Measurements from ENCODE around the gene DNHD1.
A peak's percentile ranks its signal among the peaks of the same experiment; 100 is the strongest.

Gene DNHD1

GRCh38 chr11:6596239-6596877, 99.3 kb downstream of the DNHD1 start:
- DNase-seq = no peak

GRCh38 chr11:6598555-6598954, 101.5 kb downstream of the DNHD1 start:
- no peak for DNase-seq

- DNase-seq = no peak
Observed at GRCh38 chr11:6599449-6599848, 102.4 kb downstream of the DNHD1 start.

DNA sequence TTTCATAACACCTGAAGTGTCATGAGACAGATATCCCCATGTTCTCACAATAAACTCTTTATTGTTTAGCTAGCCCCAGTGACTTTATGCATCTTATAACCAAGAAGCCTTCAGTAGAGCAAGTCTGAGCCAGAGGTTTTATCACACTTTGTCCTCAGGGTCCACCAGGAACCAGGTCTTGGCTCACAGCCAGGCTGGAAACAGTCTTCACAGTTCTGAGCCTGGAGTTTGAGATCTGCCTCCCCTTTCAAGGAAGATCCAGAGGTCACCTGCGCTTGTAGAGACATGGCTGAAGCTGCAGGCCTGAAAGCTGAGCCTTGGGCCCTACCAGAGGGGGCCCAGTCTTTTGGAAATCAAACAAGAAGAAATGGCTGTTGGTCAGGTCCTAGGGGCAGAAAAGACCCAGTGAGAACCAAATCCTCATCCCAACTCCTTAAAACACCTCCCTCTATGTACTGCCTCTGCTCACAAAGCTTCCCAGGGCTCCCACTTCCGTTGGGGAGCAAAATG, 102.9 kb downstream of the DNHD1 start:
- no peak for DNase-seq

- no peak for DNase-seq
Observed at GRCh38 chr11:6601041-6601461, 104.0 kb downstream of the DNHD1 start.

GRCh38 chr11:6602096-6602940, 105.2 kb downstream of the DNHD1 start:
- peak; percentile 50 for DNase-seq

- DNase-seq = peak; percentile 93
Observed at GRCh38 chr11:6603287-6604080, 106.4 kb downstream of the DNHD1 start, which contains the start of the genes ILK and RRP8. Gene ILK (plus strand): TSS chr11:6603774. CDS start chr11:6604272, 498 bp downstream. Gene RRP8 (minus strand): TSS chr11:6603616. CDS start chr11:6603502, 114 bp downstream.

DNA sequence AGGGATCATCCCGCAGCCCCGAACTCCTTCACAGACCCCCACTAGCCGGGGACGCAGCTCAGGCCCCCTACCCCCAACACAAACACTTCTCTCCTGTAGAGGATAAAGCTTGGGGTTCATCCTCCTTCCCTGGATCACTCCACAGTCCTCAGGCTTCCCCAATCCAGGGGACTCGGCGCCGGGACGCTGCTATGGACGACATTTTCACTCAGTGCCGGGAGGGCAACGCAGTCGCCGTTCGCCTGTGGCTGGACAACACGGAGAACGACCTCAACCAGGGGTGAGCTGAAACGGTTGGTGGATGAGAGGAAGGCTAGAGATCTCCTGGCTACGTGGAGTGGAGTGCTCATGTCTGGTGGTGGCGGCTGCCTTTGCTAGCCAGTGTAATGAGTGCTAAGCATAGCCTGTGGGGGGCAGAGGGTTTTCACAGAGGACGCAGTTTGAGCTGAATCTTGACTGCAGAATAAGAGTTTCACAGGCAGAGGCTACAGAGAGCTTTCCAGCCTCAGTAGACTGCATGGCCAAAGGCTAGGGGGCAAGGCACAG, 107.1 kb downstream of the DNHD1 start:
- peak; percentile 73 for DNase-seq

DNA sequence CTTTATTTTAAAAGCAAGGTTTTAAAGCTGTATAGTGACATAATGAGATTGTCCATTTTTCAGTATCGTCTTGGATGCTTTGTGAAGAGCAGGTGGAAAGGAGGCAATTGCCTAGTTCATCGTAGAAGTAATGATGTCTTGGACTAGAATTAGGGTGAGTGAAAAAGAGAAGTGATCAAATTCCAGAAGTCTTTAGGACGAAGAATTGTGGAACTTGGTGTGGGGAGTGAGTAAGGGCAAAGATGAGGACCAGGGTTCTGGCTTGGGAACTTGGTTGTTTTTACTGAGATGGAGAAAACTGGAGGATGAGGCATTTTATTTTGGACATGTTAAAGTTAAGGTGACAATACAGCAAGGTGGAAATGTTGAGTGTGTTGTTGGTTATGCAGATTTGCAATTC, 107.7 kb downstream of the DNHD1 start:
- DNase-seq = no peak

DNA sequence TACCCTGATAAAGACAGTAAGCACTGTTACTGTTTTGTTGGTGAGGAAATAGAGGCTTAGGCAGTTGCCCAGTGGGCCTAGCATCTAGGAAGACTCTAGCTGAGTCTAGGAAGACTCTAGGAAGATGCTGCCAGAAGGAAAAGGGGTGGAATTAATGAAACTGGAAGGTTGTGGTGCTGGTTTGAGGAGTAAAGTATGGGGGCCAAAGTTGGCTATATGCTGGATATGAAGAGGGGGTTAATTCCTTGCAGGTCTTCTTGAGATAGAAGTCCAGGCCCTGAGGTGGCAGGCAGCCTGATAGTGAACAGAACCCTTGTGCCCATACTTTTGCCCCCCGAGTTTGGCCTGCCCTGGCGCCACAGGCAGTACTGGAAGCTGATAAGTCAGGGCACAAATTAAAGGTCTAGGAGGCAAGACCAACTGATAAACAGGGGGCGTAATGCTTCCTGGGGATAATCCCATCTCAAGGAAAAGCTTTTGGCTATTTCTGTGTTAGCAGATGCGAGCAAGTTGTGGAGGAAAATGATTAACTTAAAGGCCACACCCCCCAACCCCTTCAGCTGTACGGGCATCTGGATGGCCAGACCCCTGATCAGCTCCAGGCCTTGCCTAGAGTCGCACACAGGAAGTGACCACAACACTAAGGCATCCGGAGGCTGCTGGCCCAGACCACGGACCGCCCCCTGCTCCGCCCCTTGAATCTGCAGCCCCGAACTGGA, 109.5 kb downstream of the DNHD1 start:
- DNase-seq = peak; percentile 72

GRCh38 chr11:6607190-6607795, 110.2 kb downstream of the DNHD1 start:
- DNase-seq = no peak

DNA sequence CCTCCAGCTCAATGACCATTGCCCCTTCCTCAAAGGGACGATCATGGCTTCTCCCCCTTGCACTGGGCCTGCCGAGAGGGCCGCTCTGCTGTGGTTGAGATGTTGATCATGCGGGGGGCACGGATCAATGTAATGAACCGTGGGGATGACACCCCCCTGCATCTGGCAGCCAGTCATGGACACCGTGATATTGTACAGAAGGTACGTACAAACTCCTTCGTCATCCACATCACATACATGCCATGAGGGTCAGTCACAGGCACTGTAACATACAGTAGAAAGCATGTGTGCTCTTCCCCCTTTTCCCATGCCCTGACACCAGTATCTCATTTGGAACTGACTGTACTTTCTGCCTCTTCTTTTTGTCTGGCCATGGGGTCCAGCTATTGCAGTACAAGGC, 110.9 kb downstream of the DNHD1 start:
- peak; percentile 56 for DNase-seq

DNA sequence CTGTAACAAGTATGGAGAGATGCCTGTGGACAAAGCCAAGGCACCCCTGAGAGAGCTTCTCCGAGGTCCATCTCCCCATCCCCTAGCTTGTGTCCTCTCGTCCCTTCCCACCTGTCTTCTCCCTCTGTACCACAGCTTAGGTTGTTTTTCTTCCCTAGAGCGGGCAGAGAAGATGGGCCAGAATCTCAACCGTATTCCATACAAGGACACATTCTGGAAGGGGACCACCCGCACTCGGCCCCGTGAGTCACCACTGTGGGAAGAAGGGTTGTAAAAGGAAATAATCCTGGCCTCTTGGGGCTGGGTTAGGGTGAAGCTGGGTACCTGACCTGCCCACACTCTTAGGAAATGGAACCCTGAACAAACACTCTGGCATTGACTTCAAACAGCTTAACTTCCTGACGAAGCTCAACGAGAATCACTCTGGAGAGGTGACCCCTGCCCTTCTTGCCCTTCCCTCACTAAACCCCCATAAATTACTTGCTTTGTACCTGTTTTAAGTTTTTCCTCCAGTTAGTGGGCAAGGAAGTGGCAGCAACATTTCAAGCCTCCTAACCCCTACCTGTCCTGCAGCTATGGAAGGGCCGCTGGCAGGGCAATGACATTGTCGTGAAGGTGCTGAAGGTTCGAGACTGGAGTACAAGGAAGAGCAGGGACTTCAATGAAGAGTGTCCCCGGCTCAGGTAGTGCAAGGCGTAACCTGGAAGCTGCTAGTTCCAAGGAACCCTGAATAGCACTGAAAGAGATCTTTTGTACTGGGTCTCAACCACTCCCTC, 111.8 kb downstream of the DNHD1 start:
- peak; percentile 55 for DNase-seq

- peak; percentile 53 for DNase-seq
Observed at GRCh38 chr11:6609502-6610015, 112.5 kb downstream of the DNHD1 start.

- DNase-seq = peak; percentile 54
Observed at GRCh38 chr11:6610591-6610990, 113.5 kb downstream of the DNHD1 start.

DNA sequence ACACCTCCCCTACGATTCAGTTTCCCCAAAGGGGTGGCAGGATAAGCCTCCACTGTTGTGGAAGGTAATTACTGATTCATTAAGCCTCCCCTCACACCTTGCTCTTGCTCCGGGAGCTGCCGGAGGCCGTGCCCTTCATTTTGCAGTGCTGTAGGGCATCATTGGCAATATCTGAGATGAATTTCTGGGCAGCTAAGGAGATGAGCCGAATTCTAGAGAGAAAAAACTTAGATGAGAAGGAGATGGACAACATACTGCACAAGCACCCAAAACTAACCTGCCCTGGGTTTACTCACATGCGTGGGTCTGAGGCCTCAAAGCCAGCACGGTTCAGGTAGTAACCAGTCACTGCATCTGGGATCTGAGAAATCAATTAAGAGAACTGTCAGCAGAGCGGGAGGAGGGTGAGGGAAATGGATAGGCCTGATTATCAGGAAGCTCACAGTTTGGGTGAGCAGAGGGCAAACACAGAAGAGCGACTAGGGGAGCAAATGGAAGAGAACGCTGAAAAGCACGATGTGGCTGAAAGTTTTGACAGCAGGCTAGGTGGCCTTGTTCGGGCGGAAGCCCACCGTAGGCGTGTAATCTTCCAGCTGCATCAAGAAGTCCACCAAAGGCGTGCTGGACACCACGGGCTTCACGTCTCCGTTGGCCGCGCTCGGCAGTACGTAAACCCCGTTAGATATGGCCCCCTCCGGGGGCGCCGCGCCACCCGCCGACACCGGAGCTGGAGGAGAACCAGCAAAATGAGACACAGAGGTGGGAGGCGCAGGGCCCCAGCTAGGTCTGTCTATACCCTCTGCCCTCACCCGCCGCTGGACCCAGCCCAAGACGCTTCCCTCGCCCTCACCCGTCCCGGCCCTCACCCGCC, 114.2 kb downstream of the DNHD1 start:
- DNase-seq = no peak

DNA sequence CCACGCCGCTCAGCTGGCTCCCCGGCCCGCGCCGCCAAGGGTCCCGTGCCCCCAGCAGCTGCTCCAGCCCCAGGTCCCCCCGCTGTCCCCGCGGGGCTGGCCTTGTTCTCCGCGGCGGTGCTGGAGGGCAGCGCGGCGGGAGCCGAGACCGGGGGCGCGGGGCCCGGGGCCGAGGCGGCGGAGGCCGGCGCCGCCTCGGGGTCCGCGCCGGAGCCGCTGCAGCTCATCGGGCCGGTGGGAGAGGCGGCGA, 114.8 kb downstream of the DNHD1 start:
- no peak for DNase-seq

DNA sequence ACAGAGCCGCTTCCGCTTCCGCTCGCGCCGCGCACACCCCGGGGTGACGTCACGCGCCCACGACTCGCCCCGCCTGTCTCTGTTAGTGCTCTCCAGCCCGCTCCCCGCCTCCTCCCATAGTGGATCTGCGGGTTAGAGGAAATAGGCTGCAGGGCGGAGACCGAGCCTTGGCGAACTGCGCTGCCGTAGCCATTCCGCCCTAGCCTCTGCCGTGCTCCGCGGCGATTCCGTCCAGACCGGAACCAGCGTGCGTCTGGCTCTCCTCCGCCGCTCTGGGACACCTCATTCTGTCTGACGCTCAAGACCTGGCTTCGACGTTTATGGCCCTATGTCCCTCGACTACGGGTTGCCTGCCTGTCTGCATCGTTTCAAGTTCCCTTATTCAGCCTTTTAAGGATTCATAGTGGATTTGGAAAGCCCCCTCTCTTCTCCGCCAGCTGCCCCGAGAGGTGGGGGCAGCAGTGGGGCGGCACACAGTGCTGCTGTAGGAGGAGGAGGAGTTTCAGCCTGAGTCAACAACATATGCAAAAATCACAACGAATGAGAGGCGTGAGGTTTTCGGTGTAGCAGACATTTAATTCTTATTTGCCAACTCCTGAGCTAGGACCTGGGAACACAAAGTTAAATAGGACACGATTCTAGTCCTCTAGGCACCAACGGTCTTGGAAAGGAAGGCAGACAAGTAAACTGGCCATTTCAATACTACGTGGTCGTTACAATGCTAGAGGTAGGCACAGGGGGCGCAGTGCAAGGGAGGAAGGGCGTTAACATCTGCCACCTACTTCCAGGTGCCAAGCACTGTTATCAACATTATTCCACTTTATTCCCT, 115.3 kb downstream of the DNHD1 start, which contains the start of gene TAF10:
TSS of gene TAF10 (minus strand) at position 4 of the 829 bp plus-strand sequence. CDS start 27 bp downstream, outside the sequence.
- DNase-seq = peak; percentile 96

- no peak for DNase-seq
Observed at GRCh38 chr11:6613496-6613895, 116.4 kb downstream of the DNHD1 start.

Measured in activated CD8-positive, alpha-beta memory T cell treated with anti-CD3 and anti-CD28 coated beads for 24 hours (primary cell).